ENCODE data around the gene AKAP5. TPM values are rescaled to one million over a fixed set of nuclear protein-coding genes. Genes with fewer than 3 reads are reported as not detected.

AKAP5 gene
- total and polyA plus RNA-seq, 2 of the 13 experiments (the other 11 are each of a cell fraction or from before 2014, with no cell fraction given), result 0.18 to 1.5 TPM

GRCh38 chr14:64496764-64497163 lies 31.5 kb downstream of the AKAP5 start:
- POLR2A ChIA-PET, result no interaction called here
- H3K9ac ChIP-seq (ENCODE audit: insufficient read depth, low read depth, low read length), result no peak overlapping the region
- no peak overlapping the region for H3K4me2 ChIP-seq (ENCODE audit: low read depth, low read length)
- TF ChIP-seq ATF3 (CRISPR knock-in tag; IDR thresholded peaks at IDR 0.05) (no peak), GZF1 (CRISPR knock-in tag; IDR thresholded peaks at IDR 0.05) (no peak)
- no peak for FAIRE-seq
- DNase-seq (ENCODE audit: low spot score), result no peak
- H3K27me3 ChIP-seq (ENCODE audit: control insufficient read depth in 1 of 2, insufficient read depth in 2 of 2, low read length in 2 of 2), result no peaks in the 10 kb centered on the region
- intact Hi-C loops (cut with micrococcal nuclease; ENCODE audit: unreplicated experiment), result no loop called here
- no peak for ATAC-seq
- no peak overlapping the region for H3K27ac ChIP-seq (ENCODE audit: extremely low read length, insufficient read depth, low read length)
- in situ Hi-C loops (cut with HindIII; ENCODE audit: extremely low pct_ligation_motif_present, low pct_unique_long_range_greater_than_20kb), result no loop called here
- H3K36me3 ChIP-seq (replicated peaks in 1 of 2; ENCODE audit: control insufficient read depth in 1 of 2, insufficient read depth in 2 of 2, low read length in 2 of 2), result 0 out of 5 replicates have a peak, but pooled peaks cover 0 to 2% of the 10 kb centered on the region in 2 experiments
- no peaks in the 10 kb centered on the region for H4K20me1 ChIP-seq (ENCODE audit: insufficient read depth, low read length)
- H3K79me2 ChIP-seq (ENCODE audit: insufficient read depth, low read length), result no peaks in the 10 kb centered on the region
- no peak overlapping the region for H3K4me3 ChIP-seq (replicated peaks in 1 of 3; ENCODE audit: insufficient read depth in 1 of 3, low read depth in 2 of 3, low read length in 3 of 3)
- no TSS peak for BruUV-seq (replicated peaks)
- H3K4me1 ChIP-seq (ENCODE audit: insufficient read depth, low read length), result peaks cover 22% of the 10 kb centered on the region
- CTCF ChIA-PET (ENCODE audit: low intra/inter-chr PET ratio, low total read pairs), result no interaction called here
- no peaks in the 10 kb centered on the region for H3K9me3 ChIP-seq (ENCODE audit: low read length)
- no peak overlapping the region for H2AFZ ChIP-seq (ENCODE audit: low read length)

GRCh38 chr14:64500088-64500487 lies 34.8 kb downstream of the AKAP5 start:
- Histone ChIP-seq H3K4me3 (replicated peaks in 1 of 3; ENCODE audit: insufficient read depth in 1 of 3, low read depth in 2 of 3, low read length in 3 of 3) (no peak overlapping the region), H3K36me3 (replicated peaks in 1 of 2; ENCODE audit: control insufficient read depth in 1 of 2, insufficient read depth in 2 of 2, low read length in 2 of 2) (0 out of 5 replicates have a peak, but pooled peaks cover 0 to 1% of the 10 kb centered on the region in 2 experiments), H3K9ac (ENCODE audit: insufficient read depth, low read depth, low read length) (no peak overlapping the region), H3K79me2 (ENCODE audit: insufficient read depth, low read length) (peaks cover 15% of the 10 kb centered on the region), H3K27ac (ENCODE audit: extremely low read length, insufficient read depth, low read length) (no peak overlapping the region), H3K4me1 (ENCODE audit: insufficient read depth, low read length) (peaks cover 30% of the 10 kb centered on the region), H3K4me2 (ENCODE audit: low read depth, low read length) (peak overlapping the region; percentile 1; the same call in 1 of the 2 replicates), H4K20me1 (ENCODE audit: insufficient read depth, low read length) (no peaks in the 10 kb centered on the region), H2AFZ (ENCODE audit: low read length) (no peak overlapping the region), H3K27me3 (ENCODE audit: control insufficient read depth in 1 of 2, insufficient read depth in 2 of 2, low read length in 2 of 2) (no peaks in the 10 kb centered on the region), H3K9me3 (ENCODE audit: low read length) (no peaks in the 10 kb centered on the region)
- no peak for FAIRE-seq
- POLR2A ChIA-PET, result no interaction called here
- in situ Hi-C loops (cut with HindIII; ENCODE audit: extremely low pct_ligation_motif_present, low pct_unique_long_range_greater_than_20kb), result no loop called here
- 97% methylated on average over 1 of the region's 1 CpG for WGBS (ENCODE audit: low lambda C conversion rate)
- BruUV-seq (replicated peaks), result no TSS peak
- intact Hi-C loops (cut with micrococcal nuclease; ENCODE audit: unreplicated experiment), result no loop called here
- CTCF ChIA-PET (ENCODE audit: low intra/inter-chr PET ratio, low total read pairs), result no interaction called here
- no peak for DNase-seq (ENCODE audit: low spot score)
- no peak for ATAC-seq
- no peak for TF ChIP-seq KLF11 (CRISPR knock-in tag; IDR thresholded peaks at IDR 0.05)
- TF ChIP-seq ZBTB34 (CRISPR knock-in tag; IDR thresholded peaks at IDR 0.05), result no peak
- TF ChIP-seq ASH2L (IDR thresholded peaks at IDR 0.05; ENCODE audit: insufficient read length, low read depth, low read length), result no peak
- TF ChIP-seq ZBTB40 (IDR thresholded peaks at IDR 0.05), result peak; percentile 31; the same call in 1 of the 2 replicates
- TF ChIP-seq ZBTB40 (CRISPR knock-in tag; IDR thresholded peaks at IDR 0.05), result no peak
- no peak for TF ChIP-seq GPN1 (CRISPR knock-in tag; IDR thresholded peaks at IDR 0.05; ENCODE audit: borderline replicate concordance)

Measured in HepG2 (cell line).